Loucy (cell line): ENCODE results near the gene EXOC3L1.

Experiments
- EZH2phosphoT487 ChIP-seq: fragments of 200-600 bp; IDR thresholded peaks from 2 replicates; pipeline ENCODE4 v1.6.1; 2018; ENCODE audit warnings: antibody characterized with exemption, mild to moderate bottlenecking, moderate library complexity, borderline replicate concordance
- TF ChIP-seq, protein P1 (sequence below): fragments of 200-600 bp; sonication (generic); conservative IDR thresholded peaks from 2 replicates; pipeline ENCODE4 v1.5.1; 2014; ENCODE audit warnings: mild to moderate bottlenecking, antibody characterized with exemption, low read length

DNA sequence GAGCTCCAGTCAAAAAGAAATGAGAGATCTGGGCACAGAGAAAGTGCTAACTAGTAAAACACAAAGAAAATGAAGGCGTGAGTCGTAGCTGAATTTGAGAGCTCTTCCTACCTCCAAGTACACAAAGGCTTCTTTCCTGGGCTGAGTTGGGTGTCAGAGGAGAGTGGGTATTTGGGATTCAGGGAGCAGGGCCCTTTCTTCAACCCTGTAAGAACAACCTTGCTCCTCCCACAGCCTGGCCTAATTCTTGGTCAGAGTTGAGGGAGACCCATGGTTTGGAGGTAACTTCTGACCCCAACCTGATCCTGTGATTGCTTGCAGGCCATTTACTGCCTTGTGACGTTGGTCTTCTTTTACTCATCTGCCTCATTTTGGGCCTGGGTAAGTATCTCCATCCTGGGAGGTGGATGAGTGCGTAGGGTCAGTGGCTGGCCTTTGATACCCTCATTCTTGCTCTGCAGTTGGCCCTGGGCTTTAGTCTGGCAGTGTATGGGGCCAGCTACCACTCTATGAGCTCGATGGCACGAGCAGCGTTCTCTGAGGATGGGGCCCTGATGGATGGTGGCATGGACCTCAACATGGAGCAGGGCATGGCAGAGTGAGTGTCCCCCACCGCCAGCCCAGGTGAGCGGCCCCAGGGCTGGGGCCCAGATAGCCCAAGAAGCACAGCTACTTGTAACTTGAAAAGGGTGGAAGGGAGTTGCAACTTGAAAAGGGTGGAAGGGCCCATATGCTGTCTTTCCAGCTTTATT is 38.3 kb upstream of the EXOC3L1 start:
- TF ChIP-seq, protein P1, sequence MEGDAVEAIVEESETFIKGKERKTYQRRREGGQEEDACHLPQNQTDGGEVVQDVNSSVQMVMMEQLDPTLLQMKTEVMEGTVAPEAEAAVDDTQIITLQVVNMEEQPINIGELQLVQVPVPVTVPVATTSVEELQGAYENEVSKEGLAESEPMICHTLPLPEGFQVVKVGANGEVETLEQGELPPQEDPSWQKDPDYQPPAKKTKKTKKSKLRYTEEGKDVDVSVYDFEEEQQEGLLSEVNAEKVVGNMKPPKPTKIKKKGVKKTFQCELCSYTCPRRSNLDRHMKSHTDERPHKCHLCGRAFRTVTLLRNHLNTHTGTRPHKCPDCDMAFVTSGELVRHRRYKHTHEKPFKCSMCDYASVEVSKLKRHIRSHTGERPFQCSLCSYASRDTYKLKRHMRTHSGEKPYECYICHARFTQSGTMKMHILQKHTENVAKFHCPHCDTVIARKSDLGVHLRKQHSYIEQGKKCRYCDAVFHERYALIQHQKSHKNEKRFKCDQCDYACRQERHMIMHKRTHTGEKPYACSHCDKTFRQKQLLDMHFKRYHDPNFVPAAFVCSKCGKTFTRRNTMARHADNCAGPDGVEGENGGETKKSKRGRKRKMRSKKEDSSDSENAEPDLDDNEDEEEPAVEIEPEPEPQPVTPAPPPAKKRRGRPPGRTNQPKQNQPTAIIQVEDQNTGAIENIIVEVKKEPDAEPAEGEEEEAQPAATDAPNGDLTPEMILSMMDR = no peak
- TF ChIP-seq EZH2phosphoT487 = no peak
